Middle frontal gyrus (tissue), 1 donor: ENCODE results near the gene NCOA1.
"Not testable (repeated sequence)": the region's sequence is repeated elsewhere in the genome, so short reads cannot be mapped to it uniquely, and the experiment has no call there.

Experiments used
- DNase-seq: peaks from one replicate; pipeline ENCODE4 v3.0.0-alpha.2; 2015; ENCODE audit warnings: low spot score; ENCODE audit errors: extremely low spot score

NCOA1 gene

DNA sequence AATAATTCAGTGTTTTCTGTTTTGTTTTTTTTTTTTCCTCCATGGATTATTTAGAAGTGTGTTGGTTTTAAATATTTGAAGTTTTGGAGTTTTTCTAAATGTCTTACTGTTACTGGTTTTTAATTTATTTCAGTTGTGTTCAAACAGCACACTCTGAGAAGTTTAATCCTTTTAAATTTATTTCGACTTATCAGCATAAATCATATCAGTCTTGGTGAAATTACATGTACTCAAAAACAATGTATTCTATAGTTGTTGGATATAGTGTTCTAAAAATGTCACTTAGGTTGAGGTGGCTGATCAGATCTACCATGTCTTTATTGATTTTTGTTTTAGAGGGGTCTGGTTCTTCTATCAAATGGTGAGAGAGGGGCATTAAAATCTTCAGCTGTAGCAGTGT is 134.7 kb downstream of the NCOA1 start:
- DNase-seq = no peak

DNA sequence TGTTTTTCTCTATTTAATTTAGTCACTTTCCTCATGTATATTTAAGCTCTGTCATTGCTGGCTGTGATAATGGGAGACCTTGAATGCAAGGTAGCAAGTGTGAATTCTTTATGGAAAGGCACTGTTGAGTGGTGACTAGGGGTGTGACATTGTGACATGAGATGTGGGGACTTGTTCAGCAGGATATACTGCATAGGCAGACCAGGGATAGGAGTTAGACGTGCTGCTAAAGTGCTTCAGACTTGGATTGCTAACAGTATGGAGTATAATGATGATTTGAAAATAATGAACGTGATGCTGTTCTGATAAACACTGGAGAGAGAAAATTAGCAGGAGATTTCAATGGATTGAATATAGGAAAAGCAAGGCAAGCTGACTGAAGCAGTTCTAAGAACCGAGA is 135.1 kb downstream of the NCOA1 start:
- no peak for DNase-seq

DNA sequence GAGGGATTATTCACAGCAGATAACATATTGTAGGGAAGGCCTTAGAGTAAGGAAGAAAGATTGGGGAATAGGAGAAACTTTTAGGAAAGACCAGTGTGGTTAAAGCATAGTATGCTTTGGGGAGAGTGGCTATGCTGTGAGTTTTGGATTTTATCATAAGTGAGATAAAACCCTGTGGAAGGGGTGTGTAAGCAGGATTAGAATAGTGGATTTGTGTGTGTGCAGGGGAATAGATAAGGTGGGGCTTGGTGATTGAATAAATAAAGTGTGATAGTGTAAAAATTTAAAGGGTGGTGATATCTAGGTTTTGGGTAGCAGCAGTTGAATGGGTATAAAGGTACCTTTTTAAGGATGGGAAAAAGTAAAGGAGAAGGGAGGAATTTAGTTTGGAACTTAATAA is 137.7 kb downstream of the NCOA1 start:
- DNase-seq = no peak

DNA sequence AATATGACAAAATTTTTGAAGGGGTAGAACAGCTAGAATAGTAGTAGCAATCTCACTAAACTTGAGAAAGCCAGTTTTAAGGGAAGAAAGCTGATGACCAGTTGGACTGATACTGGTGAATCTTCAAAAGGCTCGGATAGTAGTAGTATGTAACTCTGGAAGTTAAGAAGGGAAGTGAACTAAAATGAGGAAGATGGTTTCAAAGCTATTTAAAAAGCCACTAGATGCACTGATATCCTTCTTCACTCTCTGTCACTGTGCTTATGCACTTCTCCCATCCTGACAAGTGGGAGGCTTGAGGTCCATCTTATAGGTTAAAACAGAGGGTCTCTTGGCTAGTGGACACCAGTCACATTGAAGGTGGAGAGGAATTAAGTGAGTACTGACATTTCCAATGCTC is 141.1 kb downstream of the NCOA1 start:
- DNase-seq = no peak

- DNase-seq = no peak
Observed at GRCh38 chr2:24635181-24635580, 144.1 kb downstream of the NCOA1 start.

GRCh38 chr2:24638568-24638967 is 147.5 kb downstream of the NCOA1 start:
- DNase-seq = no peak

DNA sequence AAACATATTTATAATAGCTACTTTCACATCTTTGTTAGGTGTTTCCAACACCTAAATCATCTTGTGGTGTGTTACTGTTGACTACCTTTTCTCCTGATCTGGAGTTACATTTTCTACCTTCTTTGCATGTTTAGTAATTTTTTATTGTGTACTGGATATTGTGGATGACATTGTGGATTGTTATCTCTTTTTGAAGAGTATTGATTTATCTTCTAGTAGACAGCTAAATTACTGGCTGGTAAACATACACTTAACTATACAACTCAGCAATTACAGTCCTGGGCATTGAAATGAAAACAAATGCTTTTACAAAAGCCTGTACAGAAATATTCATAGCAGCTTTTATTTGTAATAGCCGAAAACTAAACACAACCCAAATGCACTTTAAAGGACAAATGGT is 151.3 kb downstream of the NCOA1 start:
- DNase-seq = no peak

DNA sequence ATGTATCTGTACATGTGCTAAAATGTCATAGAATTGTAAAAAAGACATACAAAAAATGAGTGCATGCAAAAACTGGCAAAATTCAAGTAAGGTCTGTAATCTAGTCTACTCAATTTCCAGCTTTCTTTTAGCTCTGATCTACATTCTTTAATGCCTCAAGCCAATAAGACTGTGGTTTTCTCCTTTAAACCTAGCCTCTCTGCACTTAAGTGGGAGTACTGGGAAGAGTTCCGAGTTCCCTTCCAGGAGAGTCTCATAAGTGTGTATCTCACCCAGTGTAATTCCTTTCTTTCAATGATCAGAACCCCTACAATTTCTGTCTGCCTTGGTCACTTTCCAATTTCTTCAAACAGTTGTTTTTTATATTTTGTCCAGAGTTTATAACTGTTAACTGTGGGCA is 152.0 kb downstream of the NCOA1 start:
- DNase-seq = no peak

GRCh38 chr2:24644032-24644431 is 153.0 kb downstream of the NCOA1 start:
- DNase-seq = no peak

GRCh38 chr2:24650997-24651642 is 160.1 kb downstream of the NCOA1 start:
- no peak for DNase-seq

GRCh38 chr2:24651643-24652003 is 160.6 kb downstream of the NCOA1 start:
- no peak for DNase-seq

DNA sequence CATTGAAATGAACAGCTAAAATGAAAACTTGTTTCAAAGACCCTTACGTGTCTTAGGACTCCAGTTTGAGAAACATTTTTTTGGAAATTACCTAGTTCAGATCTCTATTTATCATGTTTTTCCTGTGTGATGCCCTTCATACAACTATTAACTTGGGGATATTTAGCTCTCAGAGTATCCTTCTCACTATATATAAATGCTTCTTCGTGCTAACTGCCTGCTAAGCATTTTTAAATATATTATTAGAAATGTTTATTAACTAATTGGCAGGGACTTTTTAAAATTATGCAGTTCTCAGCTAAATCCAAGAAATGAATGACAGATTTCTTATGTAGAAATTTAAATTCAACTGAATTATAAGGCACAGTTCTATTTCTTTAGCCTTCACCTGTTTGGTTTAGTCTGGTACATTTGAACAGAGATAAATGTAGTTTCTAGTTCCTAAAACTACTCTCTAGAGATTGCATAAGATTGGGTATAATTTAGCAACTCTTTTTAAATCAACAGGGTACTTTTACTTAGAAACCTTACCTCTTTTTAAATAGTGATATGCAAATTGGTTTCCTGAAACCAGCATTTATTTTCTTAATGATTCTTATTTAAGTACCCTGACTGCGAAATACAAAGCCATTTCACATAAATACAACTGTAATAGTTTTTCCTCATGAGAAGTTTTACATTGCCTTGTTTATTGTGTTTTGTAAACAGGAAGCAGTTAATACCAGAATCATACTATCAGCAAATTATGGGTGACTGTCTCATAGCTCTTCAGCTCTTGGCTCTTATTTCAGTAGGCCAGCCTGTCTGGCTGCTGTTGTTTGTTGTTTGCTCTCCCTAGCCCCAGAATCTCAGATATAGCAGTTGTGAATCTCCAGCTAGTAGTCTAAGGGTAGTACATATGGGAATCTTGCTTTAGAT is 161.5 kb downstream of the NCOA1 start:
- DNase-seq = no peak

DNA sequence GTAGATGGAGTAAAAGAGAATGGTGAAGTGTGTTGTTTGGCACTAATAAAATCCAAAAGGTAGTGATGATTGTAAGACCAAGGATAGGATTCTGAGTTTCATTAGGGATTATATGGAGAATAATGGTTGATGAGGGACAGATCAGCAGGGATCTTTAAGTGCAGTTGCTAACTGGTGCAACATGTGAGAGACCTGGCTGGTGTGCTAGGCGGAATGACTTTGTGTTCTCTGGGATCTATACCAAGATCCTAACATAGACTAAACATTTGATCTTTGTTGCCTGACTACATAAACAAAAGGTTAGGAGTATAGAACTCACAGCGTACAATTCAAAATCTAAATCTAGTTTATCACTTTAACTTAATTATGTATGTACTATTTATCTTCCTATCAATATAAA is 166.8 kb downstream of the NCOA1 start:
- DNase-seq = no peak

- no peak for DNase-seq
Observed at GRCh38 chr2:24658531-24659202, 167.6 kb downstream of the NCOA1 start.

DNA sequence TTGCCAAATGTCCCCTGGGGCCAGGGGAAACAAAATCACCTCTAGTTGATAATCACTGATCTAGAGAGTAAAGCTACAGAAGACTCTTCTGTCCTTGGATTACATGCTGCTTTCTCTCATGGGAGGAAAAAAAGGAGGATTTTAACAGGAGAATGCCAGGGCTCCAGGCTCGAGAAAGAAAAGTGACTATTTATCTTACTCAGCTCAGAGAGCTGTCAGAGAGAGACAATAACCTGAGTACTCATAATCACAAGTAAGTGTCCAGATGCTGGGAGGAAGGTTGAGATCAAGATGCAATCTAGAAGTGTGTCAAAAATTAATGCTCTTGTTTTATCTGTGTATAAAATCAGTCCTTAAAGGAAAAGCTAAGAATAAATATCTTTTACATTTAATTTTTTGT is 168.8 kb downstream of the NCOA1 start:
- DNase-seq = no peak

GRCh38 chr2:24667542-24667941 is 176.5 kb downstream of the NCOA1 start:
- DNase-seq = no peak

GRCh38 chr2:24671230-24671629 is 180.2 kb downstream of the NCOA1 start:
- no peak for DNase-seq

GRCh38 chr2:24672589-24672988 is 181.5 kb downstream of the NCOA1 start:
- DNase-seq = no peak

DNA sequence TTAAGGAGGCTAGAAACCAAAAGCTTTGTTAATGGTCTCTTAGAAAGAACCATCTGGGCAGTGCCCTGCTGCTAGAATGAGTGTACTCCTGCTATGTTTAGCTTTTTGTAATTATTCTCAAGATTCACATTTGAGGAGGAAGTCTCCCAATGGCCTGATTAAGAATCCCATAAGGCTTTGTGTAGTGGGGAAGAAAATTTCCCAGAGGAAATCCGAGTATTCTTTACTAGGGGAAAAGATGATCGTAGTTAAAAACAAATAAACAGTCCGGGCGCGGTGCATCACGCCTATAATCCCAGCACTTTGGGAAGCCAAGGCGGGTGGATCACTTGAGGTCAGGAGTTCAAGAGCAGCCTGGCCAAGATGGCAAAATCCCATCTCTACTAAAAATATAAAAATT is 184.3 kb downstream of the NCOA1 start:
- no peak for DNase-seq

GRCh38 chr2:24676493-24676892 is 185.4 kb downstream of the NCOA1 start:
- no peak for DNase-seq

DNA sequence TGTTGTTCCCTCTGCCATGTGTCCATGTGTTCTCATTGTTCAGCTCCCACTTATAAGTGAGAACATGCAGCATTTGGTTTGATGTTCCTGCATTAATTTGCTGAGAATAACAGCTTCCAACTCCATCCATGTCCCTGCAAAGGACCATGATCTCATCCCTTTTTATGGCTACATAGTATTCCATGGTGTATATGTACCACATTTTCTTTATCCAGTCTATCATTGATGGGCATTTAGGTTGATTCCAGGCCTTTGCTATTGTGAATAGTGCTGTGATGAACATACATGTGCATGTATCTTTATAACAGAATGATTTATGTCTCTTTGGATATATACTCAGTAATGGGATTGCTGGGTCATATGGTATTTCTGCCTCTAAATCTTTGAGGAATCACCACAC is 187.0 kb downstream of the NCOA1 start:
- not testable (repeated sequence) for DNase-seq

DNA sequence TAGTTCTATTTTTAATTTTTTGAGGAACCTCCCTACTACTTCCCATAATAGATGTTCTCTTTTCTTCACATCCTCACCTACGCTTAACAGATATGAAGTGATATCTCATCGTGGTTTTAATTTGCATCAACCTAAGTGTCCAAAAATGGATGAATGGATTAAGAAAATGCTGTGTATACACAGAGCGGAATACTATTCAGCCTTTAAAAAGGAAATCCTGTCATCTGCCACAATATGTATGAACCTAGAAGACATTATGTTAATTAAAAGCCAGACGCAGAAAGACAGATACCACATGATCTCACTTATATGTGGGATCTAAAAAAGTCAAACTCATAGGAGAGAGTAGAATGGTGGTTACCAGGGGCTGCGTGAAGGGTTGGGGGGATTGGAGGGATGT is 189.1 kb downstream of the NCOA1 start:
- no peak for DNase-seq
